ENCODE measurements around the gene SLC38A3.

The SLC38A3 gene

DNA sequence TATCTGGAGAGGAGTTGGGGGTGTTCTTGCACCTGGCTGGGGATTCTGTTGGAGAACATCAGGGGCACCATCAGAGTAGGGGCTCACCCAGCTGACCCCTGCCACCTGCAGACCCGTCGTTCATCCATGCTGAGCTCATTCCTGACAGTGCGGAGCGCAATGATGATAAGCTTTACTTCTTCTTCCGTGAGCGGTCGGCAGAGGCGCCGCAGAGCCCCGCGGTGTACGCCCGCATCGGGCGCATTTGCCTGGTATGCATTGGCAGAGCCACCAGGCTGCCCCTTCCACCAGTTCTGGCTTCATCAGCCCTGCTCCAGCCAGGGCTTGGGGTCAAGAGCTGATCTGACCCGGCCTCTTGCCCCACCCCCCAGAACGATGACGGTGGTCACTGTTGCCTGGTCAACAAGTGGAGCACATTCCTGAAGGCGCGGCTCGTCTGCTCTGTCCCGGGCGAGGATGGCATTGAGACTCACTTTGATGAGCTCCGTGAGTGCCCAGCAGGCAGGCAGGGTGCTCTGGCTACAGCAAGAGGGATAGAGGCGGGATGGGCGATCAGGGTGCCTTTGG is 22.5 kb upstream of the SLC38A3 start:
- in situ Hi-C loops (cut with MboI; ENCODE audit: low sequenced_read_pairs, unreplicated experiment) = no loop called here
- no peak for DNase-seq (ENCODE audit: low spot score)
- TF ChIP-seq, protein P1, sequence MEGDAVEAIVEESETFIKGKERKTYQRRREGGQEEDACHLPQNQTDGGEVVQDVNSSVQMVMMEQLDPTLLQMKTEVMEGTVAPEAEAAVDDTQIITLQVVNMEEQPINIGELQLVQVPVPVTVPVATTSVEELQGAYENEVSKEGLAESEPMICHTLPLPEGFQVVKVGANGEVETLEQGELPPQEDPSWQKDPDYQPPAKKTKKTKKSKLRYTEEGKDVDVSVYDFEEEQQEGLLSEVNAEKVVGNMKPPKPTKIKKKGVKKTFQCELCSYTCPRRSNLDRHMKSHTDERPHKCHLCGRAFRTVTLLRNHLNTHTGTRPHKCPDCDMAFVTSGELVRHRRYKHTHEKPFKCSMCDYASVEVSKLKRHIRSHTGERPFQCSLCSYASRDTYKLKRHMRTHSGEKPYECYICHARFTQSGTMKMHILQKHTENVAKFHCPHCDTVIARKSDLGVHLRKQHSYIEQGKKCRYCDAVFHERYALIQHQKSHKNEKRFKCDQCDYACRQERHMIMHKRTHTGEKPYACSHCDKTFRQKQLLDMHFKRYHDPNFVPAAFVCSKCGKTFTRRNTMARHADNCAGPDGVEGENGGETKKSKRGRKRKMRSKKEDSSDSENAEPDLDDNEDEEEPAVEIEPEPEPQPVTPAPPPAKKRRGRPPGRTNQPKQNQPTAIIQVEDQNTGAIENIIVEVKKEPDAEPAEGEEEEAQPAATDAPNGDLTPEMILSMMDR (IDR thresholded peaks at IDR 0.05; ENCODE audit: borderline replicate concordance, control extremely low read depth, extremely low read depth, insufficient read depth, missing control alignments) = no peak

DNA sequence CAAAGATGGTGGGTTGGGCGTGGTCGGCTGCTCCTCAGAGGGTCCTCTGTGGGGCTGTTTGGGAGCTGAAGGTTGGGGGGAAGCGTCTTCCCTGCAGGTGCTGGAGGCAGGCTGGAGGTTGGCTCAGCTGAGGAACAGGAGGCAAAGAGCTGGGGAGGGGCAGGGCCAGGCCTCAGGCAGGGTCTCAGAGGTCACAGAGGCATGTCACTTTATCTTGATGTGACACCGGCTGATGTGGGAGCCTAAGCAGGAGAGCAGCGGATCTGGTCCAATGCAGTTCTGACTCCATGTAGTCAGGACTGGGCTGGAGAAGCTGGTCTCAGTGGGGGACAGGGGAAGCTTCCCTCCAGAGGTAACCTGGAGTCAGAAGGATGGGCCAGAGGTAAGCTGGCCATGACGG is 21.3 kb upstream of the SLC38A3 start:
- no peak for DNase-seq (ENCODE audit: low spot score)
- in situ Hi-C loops (cut with MboI; ENCODE audit: low sequenced_read_pairs, unreplicated experiment) = no loop called here
- TF ChIP-seq, protein P1 (IDR thresholded peaks at IDR 0.05; ENCODE audit: borderline replicate concordance, control extremely low read depth, extremely low read depth, insufficient read depth, missing control alignments) = no peak

DNA sequence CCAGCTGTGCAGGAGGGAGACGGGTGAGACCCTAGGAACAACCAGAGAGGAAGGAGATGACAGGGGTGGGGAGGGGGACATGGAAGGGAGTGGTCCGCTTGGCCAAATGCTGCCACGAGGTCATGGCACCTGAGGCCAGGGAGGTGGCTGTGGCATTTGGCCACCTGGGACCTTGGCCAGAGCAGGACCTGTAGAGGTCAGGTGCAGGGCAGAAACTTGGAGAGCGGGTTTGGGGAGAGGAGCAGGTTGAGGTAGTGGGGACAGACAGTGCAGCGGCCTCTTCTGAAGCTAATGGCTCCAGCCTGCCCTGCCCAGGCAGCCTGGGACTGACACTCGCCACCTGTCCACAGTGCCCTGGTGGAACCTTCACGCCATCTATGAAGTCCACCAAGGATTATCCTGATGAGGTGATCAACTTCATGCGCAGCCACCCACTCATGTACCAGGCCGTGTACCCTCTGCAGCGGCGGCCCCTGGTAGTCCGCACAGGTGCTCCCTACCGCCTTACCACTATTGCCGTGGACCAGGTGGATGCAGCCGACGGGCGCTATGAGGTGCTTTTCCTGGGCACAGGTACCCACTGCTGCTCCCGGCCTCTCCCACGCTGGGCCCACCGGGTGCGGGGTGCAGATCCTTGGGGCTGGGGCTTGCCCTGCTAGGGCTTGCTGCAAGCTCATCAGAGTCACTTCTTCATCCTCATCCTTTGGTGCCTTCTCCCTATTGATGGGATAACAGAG is 20.7 kb upstream of the SLC38A3 start:
- in situ Hi-C loops (cut with MboI; ENCODE audit: low sequenced_read_pairs, unreplicated experiment) = no loop called here
- TF ChIP-seq, protein P1 (IDR thresholded peaks at IDR 0.05; ENCODE audit: borderline replicate concordance, control extremely low read depth, extremely low read depth, insufficient read depth, missing control alignments) = no peak
- no peak for DNase-seq (ENCODE audit: low spot score)

DNA sequence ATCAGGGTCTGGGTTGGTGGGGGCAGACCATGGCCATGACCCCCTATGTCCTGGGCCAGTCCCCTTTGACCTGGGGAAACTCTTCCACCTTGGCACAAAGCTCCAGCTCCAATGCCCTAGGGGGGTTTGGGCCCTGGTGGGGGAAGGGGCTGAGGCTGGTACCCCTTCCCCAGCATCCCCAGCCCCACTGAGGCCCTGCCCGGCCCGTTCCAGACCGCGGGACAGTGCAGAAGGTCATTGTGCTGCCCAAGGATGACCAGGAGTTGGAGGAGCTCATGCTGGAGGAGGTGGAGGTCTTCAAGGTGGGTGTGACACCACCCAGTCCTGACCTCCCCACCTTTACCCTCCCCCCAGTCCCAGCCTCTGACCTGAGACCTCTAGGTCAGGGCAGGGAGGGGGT is 19.8 kb upstream of the SLC38A3 start:
- in situ Hi-C loops (cut with MboI; ENCODE audit: low sequenced_read_pairs, unreplicated experiment) = no loop called here
- TF ChIP-seq, protein P1 (IDR thresholded peaks at IDR 0.05; ENCODE audit: borderline replicate concordance, control extremely low read depth, extremely low read depth, insufficient read depth, missing control alignments) = no peak
- DNase-seq (ENCODE audit: low spot score) = no peak

DNA sequence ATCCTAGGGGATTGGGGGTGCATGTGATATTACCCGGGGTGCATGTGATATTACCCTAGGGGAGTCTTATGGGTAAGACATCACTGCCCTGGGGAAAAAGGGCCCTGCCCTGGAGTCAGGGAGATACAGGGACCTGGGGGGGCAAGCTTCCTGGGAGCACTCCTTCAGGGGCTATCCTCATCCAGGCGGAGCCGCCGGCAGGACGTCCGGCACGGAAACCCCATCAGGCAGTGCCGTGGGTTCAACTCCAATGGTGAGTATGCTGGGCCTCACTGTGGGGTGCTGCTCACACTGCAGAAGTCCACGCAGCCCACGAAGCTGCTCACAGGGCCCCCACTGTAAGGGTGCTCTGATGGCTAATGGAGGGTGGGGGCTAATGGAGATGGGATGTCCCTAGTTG is 19.0 kb upstream of the SLC38A3 start:
- in situ Hi-C loops (cut with MboI; ENCODE audit: low sequenced_read_pairs, unreplicated experiment) = no loop called here
- TF ChIP-seq, protein P1 (IDR thresholded peaks at IDR 0.05; ENCODE audit: borderline replicate concordance, control extremely low read depth, extremely low read depth, insufficient read depth, missing control alignments) = no peak
- no peak for DNase-seq (ENCODE audit: low spot score)

DNA sequence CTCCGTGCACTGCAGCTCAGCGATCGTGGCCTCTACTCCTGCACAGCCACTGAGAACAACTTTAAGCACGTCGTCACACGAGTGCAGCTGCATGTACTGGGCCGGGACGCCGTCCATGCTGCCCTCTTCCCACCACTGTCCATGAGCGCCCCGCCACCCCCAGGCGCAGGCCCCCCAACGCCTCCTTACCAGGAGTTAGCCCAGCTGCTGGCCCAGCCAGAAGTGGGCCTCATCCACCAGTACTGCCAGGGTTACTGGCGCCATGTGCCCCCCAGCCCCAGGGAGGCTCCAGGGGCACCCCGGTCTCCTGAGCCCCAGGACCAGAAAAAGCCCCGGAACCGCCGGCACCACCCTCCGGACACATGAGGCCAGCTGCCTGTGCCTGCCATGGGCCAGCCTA is 17.3 kb upstream of the SLC38A3 start:
- in situ Hi-C loops (cut with MboI; ENCODE audit: low sequenced_read_pairs, unreplicated experiment) = no loop called here
- DNase-seq (ENCODE audit: low spot score) = no peak
- TF ChIP-seq, protein P1 (IDR thresholded peaks at IDR 0.05; ENCODE audit: borderline replicate concordance, control extremely low read depth, extremely low read depth, insufficient read depth, missing control alignments) = no peak
